ENCODE data around the gene RAB23.

Gene RAB23

DNA sequence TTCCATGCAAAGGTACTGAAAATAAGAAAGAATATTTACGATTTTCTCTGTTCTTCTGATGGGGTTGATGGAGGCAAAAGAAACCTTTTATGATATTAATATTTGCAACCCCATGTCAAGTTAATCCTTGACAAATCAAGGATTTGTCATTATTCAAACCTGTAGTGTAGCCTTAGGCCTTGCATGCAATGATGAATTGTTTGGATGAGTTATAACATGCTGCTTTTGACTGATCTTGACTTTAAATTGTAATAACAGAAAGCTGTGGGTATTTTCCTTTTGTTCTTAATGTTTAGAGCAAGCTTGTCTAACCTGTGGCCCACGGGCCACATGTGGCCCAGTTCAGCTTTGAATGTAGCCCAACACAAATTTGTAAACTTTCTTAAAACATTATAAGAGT, 63.0 kb downstream of the RAB23 start:
- H3K27ac ChIP-seq (ENCODE audit: low read length): no peak overlapping the region
- no peaks in the 10 kb centered on the region for H3K27me3 ChIP-seq (ENCODE audit: low read depth, low read length)
- H3K9me3 ChIP-seq (ENCODE audit: control insufficient read depth in 1 of 2, low read length in 2 of 2): no peaks in the 10 kb centered on the region
- no peaks in the 10 kb centered on the region for H3K4me1 ChIP-seq (ENCODE audit: control insufficient read depth in 1 of 2, insufficient read depth in 2 of 2, low read length in 2 of 2)
- no peak overlapping the region for H3K4me3 ChIP-seq (ENCODE audit: low read depth in 1 of 2, low read length in 2 of 2)
- H3K36me3 ChIP-seq (ENCODE audit: control insufficient read depth in 1 of 2, insufficient read depth in 2 of 2, low read length in 2 of 2): peaks cover 26 to 42% of the 10 kb centered on the region in 2 donors

- H3K9me3 ChIP-seq (ENCODE audit: control insufficient read depth in 1 of 2, low read length in 2 of 2): no peaks in the 10 kb centered on the region
- no peaks in the 10 kb centered on the region for H3K27me3 ChIP-seq (ENCODE audit: low read depth, low read length)
- H3K36me3 ChIP-seq (ENCODE audit: control insufficient read depth in 1 of 2, insufficient read depth in 2 of 2, low read length in 2 of 2): peaks cover 31 to 41% of the 10 kb centered on the region in 2 donors
- H3K27ac ChIP-seq (ENCODE audit: low read length): no peak overlapping the region
- no peaks in the 10 kb centered on the region for H3K4me1 ChIP-seq (ENCODE audit: control insufficient read depth in 1 of 2, insufficient read depth in 2 of 2, low read length in 2 of 2)
- no peak overlapping the region for H3K4me3 ChIP-seq (ENCODE audit: low read depth in 1 of 2, low read length in 2 of 2)
Measured at GRCh38 chr6:57158658-57159057, 63.4 kb downstream of the RAB23 start.

- no peak overlapping the region for H3K4me3 ChIP-seq (ENCODE audit: low read depth in 1 of 2, low read length in 2 of 2)
- peaks cover 26 to 47% of the 10 kb centered on the region in 2 donors for H3K36me3 ChIP-seq (ENCODE audit: control insufficient read depth in 1 of 2, insufficient read depth in 2 of 2, low read length in 2 of 2)
Measured at GRCh38 chr6:57147955-57148858, 73.9 kb downstream of the RAB23 start.

GRCh38 chr6:57147401-57147800, 74.7 kb downstream of the RAB23 start:
- Histone ChIP-seq H3K27ac (ENCODE audit: low read length) (no peak overlapping the region), H3K36me3 (ENCODE audit: control insufficient read depth in 1 of 2, insufficient read depth in 2 of 2, low read length in 2 of 2) (peaks cover 32 to 45% of the 10 kb centered on the region in 2 donors)

More at GRCh38 chr6:57147955-57148858, 73.9 kb downstream of the RAB23 start:
- H3K4me1 ChIP-seq (ENCODE audit: control insufficient read depth in 1 of 2, insufficient read depth in 2 of 2, low read length in 2 of 2): no peaks in the 10 kb centered on the region
- H3K27me3 ChIP-seq (ENCODE audit: low read depth, low read length): no peaks in the 10 kb centered on the region
- H3K27ac ChIP-seq (ENCODE audit: low read length): no peak overlapping the region
- no peaks in the 10 kb centered on the region for H3K9me3 ChIP-seq (ENCODE audit: control insufficient read depth in 1 of 2, low read length in 2 of 2)

DNA sequence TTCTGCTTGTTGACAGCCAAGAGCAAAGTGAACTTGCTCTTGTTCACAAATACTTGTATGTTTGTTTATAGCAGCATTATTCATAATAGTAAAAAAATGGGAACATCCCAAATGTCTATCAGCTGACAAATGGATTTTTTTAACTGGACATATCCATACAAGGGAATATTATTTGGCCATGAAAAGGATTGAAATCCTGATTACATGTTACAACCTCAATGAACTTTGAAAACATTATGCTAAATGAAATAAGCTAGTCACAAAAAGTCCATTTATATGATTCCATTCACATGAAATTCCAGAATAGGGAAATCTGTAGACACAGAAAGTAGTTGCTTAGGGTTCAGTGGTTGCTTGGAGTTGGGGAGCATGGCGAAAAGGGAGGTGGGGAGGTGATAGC, 78.4 kb downstream of the RAB23 start:
- no peaks in the 10 kb centered on the region for H3K27me3 ChIP-seq (ENCODE audit: low read depth, low read length)
- H3K27ac ChIP-seq (ENCODE audit: low read length): no peak overlapping the region
- H3K4me1 ChIP-seq (ENCODE audit: control insufficient read depth in 1 of 2, insufficient read depth in 2 of 2, low read length in 2 of 2): no peaks in the 10 kb centered on the region
- peaks cover 31 to 38% of the 10 kb centered on the region in 2 donors for H3K36me3 ChIP-seq (ENCODE audit: control insufficient read depth in 1 of 2, insufficient read depth in 2 of 2, low read length in 2 of 2)
- no peak overlapping the region for H3K4me3 ChIP-seq (ENCODE audit: low read depth in 1 of 2, low read length in 2 of 2)
- no peaks in the 10 kb centered on the region for H3K9me3 ChIP-seq (ENCODE audit: control insufficient read depth in 1 of 2, low read length in 2 of 2)

More at GRCh38 chr6:57147401-57147800, 74.7 kb downstream of the RAB23 start:
- Histone ChIP-seq H3K9me3 (ENCODE audit: control insufficient read depth in 1 of 2, low read length in 2 of 2) (no peaks in the 10 kb centered on the region), H3K4me3 (ENCODE audit: low read depth in 1 of 2, low read length in 2 of 2) (no peak overlapping the region), H3K4me1 (ENCODE audit: control insufficient read depth in 1 of 2, insufficient read depth in 2 of 2, low read length in 2 of 2) (no peaks in the 10 kb centered on the region), H3K27me3 (ENCODE audit: low read depth, low read length) (no peaks in the 10 kb centered on the region)

DNA sequence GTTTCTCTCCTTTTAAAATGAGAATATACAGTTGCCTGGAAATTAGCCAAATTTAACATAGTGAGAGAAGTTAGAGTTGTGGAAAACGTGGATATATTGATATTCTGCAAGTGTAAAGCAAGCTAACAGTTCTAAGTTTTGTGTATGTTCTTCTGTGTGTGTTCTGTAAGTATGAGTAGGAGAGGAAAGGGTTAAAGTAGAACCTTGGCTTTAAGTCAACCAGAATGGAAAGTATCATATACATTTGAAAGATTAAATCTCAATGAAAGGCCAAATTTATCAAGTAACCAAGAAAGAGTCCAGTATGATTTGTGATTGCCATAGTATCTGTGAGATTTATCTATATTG, 80.0 kb downstream of the RAB23 start:
- Histone ChIP-seq H3K36me3 (ENCODE audit: control insufficient read depth in 1 of 2, insufficient read depth in 2 of 2, low read length in 2 of 2) (peaks cover 18 to 27% of the 10 kb centered on the region in 2 donors), H3K27ac (ENCODE audit: low read length) (no peak overlapping the region), H3K4me3 (ENCODE audit: low read depth in 1 of 2, low read length in 2 of 2) (no peak overlapping the region), H3K27me3 (ENCODE audit: low read depth, low read length) (no peaks in the 10 kb centered on the region), H3K9me3 (ENCODE audit: control insufficient read depth in 1 of 2, low read length in 2 of 2) (no peaks in the 10 kb centered on the region), H3K4me1 (ENCODE audit: control insufficient read depth in 1 of 2, insufficient read depth in 2 of 2, low read length in 2 of 2) (no peaks in the 10 kb centered on the region)

GRCh38 chr6:57141451-57142177, 80.5 kb downstream of the RAB23 start:
- Histone ChIP-seq H3K9me3 (ENCODE audit: control insufficient read depth in 1 of 2, low read length in 2 of 2) (no peaks in the 10 kb centered on the region), H3K36me3 (ENCODE audit: control insufficient read depth in 1 of 2, insufficient read depth in 2 of 2, low read length in 2 of 2) (peaks cover 15 to 25% of the 10 kb centered on the region in 2 donors), H3K27me3 (ENCODE audit: low read depth, low read length) (no peaks in the 10 kb centered on the region), H3K4me3 (ENCODE audit: low read depth in 1 of 2, low read length in 2 of 2) (no peak overlapping the region), H3K27ac (ENCODE audit: low read length) (no peak overlapping the region), H3K4me1 (ENCODE audit: control insufficient read depth in 1 of 2, insufficient read depth in 2 of 2, low read length in 2 of 2) (no peaks in the 10 kb centered on the region)

- Histone ChIP-seq H3K4me3 (ENCODE audit: low read depth in 1 of 2, low read length in 2 of 2) (no peak overlapping the region), H3K36me3 (ENCODE audit: control insufficient read depth in 1 of 2, insufficient read depth in 2 of 2, low read length in 2 of 2) (peaks cover 24 to 29% of the 10 kb centered on the region in 2 donors), H3K9me3 (ENCODE audit: control insufficient read depth in 1 of 2, low read length in 2 of 2) (no peaks in the 10 kb centered on the region), H3K27me3 (ENCODE audit: low read depth, low read length) (no peaks in the 10 kb centered on the region), H3K4me1 (ENCODE audit: control insufficient read depth in 1 of 2, insufficient read depth in 2 of 2, low read length in 2 of 2) (no peaks in the 10 kb centered on the region), H3K27ac (ENCODE audit: low read length) (no peak overlapping the region)
Measured at GRCh38 chr6:57138026-57138425, 84.1 kb downstream of the RAB23 start.

DNA sequence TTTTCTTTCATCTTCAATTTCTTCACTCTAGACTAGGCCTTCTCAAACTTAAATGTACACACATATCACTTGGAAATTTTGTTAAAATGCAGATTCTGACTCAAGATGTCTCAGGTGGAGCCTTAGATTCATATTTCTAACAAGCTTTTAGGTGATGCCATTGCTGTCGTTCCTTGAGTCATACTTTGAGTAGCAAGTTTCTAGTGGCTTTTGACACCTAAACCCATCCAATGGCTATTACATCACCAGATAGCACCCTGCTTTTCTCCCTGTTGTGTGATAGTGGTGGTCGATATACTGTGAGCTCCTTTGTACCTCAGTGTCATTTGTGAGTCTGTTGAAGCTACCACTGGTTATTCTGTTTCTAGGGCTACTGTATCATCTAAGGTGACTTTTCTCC, 84.8 kb downstream of the RAB23 start:
- Histone ChIP-seq H3K9me3 (ENCODE audit: control insufficient read depth in 1 of 2, low read length in 2 of 2) (no peaks in the 10 kb centered on the region), H3K36me3 (ENCODE audit: control insufficient read depth in 1 of 2, insufficient read depth in 2 of 2, low read length in 2 of 2) (peaks cover 19 to 25% of the 10 kb centered on the region in 2 donors), H3K27me3 (ENCODE audit: low read depth, low read length) (no peaks in the 10 kb centered on the region), H3K27ac (ENCODE audit: low read length) (no peak overlapping the region), H3K4me3 (ENCODE audit: low read depth in 1 of 2, low read length in 2 of 2) (no peak overlapping the region), H3K4me1 (ENCODE audit: control insufficient read depth in 1 of 2, insufficient read depth in 2 of 2, low read length in 2 of 2) (no peaks in the 10 kb centered on the region)
